ENCODE measurements around the gene PSIP1. TPM values are rescaled to one million over a fixed set of nuclear protein-coding genes. Genes with fewer than 3 reads are reported as not detected.
A peak's percentile ranks its signal among the peaks of the same experiment; 100 is the strongest.

Gene PSIP1
- total RNA-seq, 3 donors from 2014 or later (not counting 1 experiment from before 2014, with no cell fraction given) = 50.3 to 83.1 (median 72.6) TPM

GRCh38 chr9:15438891-15439290 is 71.9 kb downstream of the PSIP1 start:
- H3K27me3 Mint-ChIP-seq (ENCODE audit: low read depth in 2 of 2) = no peaks in the 10 kb centered on the region
- no peak for TF ChIP-seq CTCF (IDR thresholded peaks at IDR 0.05)
- no peak overlapping the region for H3K27ac Mint-ChIP-seq
- no peak overlapping the region for H3K4me3 Mint-ChIP-seq
- no peaks in the 10 kb centered on the region for H3K9me3 ChIP-seq (ENCODE audit: control insufficient read depth, insufficient read depth, low read length)
- DNase-seq (no peak), ATAC-seq (no peak)
- no peaks in the 10 kb centered on the region for H3K4me1 ChIP-seq (ENCODE audit: control insufficient read depth, insufficient read depth, low read length)
- H3K36me3 ChIP-seq (ENCODE audit: control insufficient read depth, insufficient read depth, low read length) = peaks cover 30% of the 10 kb centered on the region
- WGBS (ENCODE audit: insufficient coverage) = no CpG with 5 or more reads among the region's 7 CpGs
- intact Hi-C loops (cut with micrococcal nuclease) = no loop called here
- H3K9me3 Mint-ChIP-seq = no peaks in the 10 kb centered on the region
- H3K4me1 Mint-ChIP-seq = peaks cover 38 to 39% of the 10 kb centered on the region in 2 donors
- no peak overlapping the region for H3K27ac ChIP-seq (ENCODE audit: low read length)
- no peak overlapping the region for H3K4me3 ChIP-seq (ENCODE audit: low read length)
- peaks cover 26% of the 10 kb centered on the region for H3K36me3 Mint-ChIP-seq
- no peaks in the 10 kb centered on the region for H3K27me3 ChIP-seq (ENCODE audit: control insufficient read depth, insufficient read depth, low read length)

GRCh38 chr9:15433661-15434060 is 77.1 kb downstream of the PSIP1 start:
- H3K36me3 Mint-ChIP-seq = peaks cover 24% of the 10 kb centered on the region
- Histone ChIP-seq H3K27me3 (ENCODE audit: control insufficient read depth, insufficient read depth, low read length) (no peaks in the 10 kb centered on the region), H3K27ac (ENCODE audit: low read length) (no peak overlapping the region), H3K36me3 (ENCODE audit: control insufficient read depth, insufficient read depth, low read length) (peaks cover 19% of the 10 kb centered on the region), H3K4me3 (ENCODE audit: low read length) (no peak overlapping the region), H3K9me3 (ENCODE audit: control insufficient read depth, insufficient read depth, low read length) (no peaks in the 10 kb centered on the region), H3K4me1 (ENCODE audit: control insufficient read depth, insufficient read depth, low read length) (no peaks in the 10 kb centered on the region)
- H3K27ac Mint-ChIP-seq = no peak overlapping the region
- intact Hi-C loops (cut with micrococcal nuclease) = no loop called here
- no peak overlapping the region for H3K4me3 Mint-ChIP-seq
- ATAC-seq (no peak), DNase-seq (no peak)
- no peak for TF ChIP-seq CTCF (IDR thresholded peaks at IDR 0.05)
- WGBS (ENCODE audit: insufficient coverage) = 84% methylated on average over 3 of the region's 3 CpGs
- H3K9me3 Mint-ChIP-seq = no peaks in the 10 kb centered on the region
- H3K27me3 Mint-ChIP-seq (ENCODE audit: low read depth in 2 of 2) = no peaks in the 10 kb centered on the region
- peaks cover 47 to 61% of the 10 kb centered on the region in 2 donors for H3K4me1 Mint-ChIP-seq

GRCh38 chr9:15433191-15433590 is 77.6 kb downstream of the PSIP1 start:
- no peaks in the 10 kb centered on the region for H3K9me3 ChIP-seq (ENCODE audit: control insufficient read depth, insufficient read depth, low read length)
- H3K36me3 ChIP-seq (ENCODE audit: control insufficient read depth, insufficient read depth, low read length) = peaks cover 19% of the 10 kb centered on the region
- H3K27ac ChIP-seq (ENCODE audit: low read length) = no peak overlapping the region
- no peak for ATAC-seq
- no peaks in the 10 kb centered on the region for H3K27me3 Mint-ChIP-seq (ENCODE audit: low read depth in 2 of 2)
- H3K9me3 Mint-ChIP-seq = no peaks in the 10 kb centered on the region
- peaks cover 2% of the 10 kb centered on the region for H3K4me1 ChIP-seq (ENCODE audit: control insufficient read depth, insufficient read depth, low read length)
- no peak overlapping the region for H3K4me3 ChIP-seq (ENCODE audit: low read length)
- intact Hi-C loops (cut with micrococcal nuclease) = no loop called here
- H3K27ac Mint-ChIP-seq = peak overlapping the region in 1 of 2 donors; percentile 71
- peaks cover 24% of the 10 kb centered on the region for H3K36me3 Mint-ChIP-seq
- H3K4me1 Mint-ChIP-seq = peaks cover 47 to 61% of the 10 kb centered on the region in 2 donors
- TF ChIP-seq CTCF (IDR thresholded peaks at IDR 0.05) = no peak
- H3K27me3 ChIP-seq (ENCODE audit: control insufficient read depth, insufficient read depth, low read length) = no peaks in the 10 kb centered on the region
- 92% methylated on average over 2 of the region's 4 CpGs for WGBS (ENCODE audit: insufficient coverage)
- H3K4me3 Mint-ChIP-seq = no peak overlapping the region
- no peak for DNase-seq

All from natural killer cell (primary cell).